K562 (cell line): ENCODE results near the gene RBBP7.

Experiments used
- C11orf30 ChIP-seq: fragments of 450-650 bp; IDR thresholded peaks from 2 replicates; pipeline ENCODE4 v1.6.1; 2016; ENCODE audit warnings: low read depth, mild to moderate bottlenecking
- CREM ChIP-seq: IDR thresholded peaks from 2 replicates; pipeline ENCODE4 v1.6.1; 2014; ENCODE audit warnings: antibody characterized with exemption, low read depth
- FOXM1 ChIP-seq, 2 experiments: fragments of 450-650 bp in 1 of 2; sonication (generic) in 1 of 2; formaldehyde crosslinking in 1 of 2; IDR thresholded peaks; 2 replicates each; pipeline versions ENCODE4 v1.6.1 to v1.9.0; 2017 to 2022; ENCODE audit warnings: low read depth in 2 of 2, mild to moderate bottlenecking in 2 of 2, missing genetic modification reagents in 1 of 2, moderate library complexity in 1 of 2
- POLR2A ChIP-seq: fragments of 450-650 bp; conservative IDR thresholded peaks from 2 replicates; pipeline ENCODE4 v1.6.1; 2016
- ZNF121 ChIP-seq: sonication (generic); formaldehyde crosslinking; conservative IDR thresholded peaks from 2 replicates; pipeline ENCODE4 v1.8.0; 2022; ENCODE audit warnings: missing genetic modification reagents
- ZNF41 ChIP-seq: fragments of 250-450 bp; sonication (Bioruptor Pico); conservative IDR thresholded peaks from 2 replicates; pipeline ENCODE4 v1.4.0; 2020; ENCODE audit warnings: mild to moderate bottlenecking
- ZNF644 ChIP-seq: fragments of 200-800 bp; sonication (Bioruptor generic); IDR thresholded peaks from 2 replicates; pipeline ENCODE4 v1.6.1; 2016; ENCODE audit warnings: low read depth, missing genetic modification characterization, missing compliant biosample characterization
- TF ChIP-seq, protein P1 (sequence below), 3 experiments: IDR thresholded peaks in 2 of 3; conservative IDR thresholded peaks in 1 of 3; 2 replicates each; pipeline ENCODE4 v1.5.1; 2011 to 2012; ENCODE audit warnings: low read length in 3 of 3, mild to moderate bottlenecking in 3 of 3, control low read depth in 2 of 3, improper control_type of control experiment in 1 of 3, inconsistent platforms in 1 of 3, low read depth in 1 of 3, mixed read lengths in 1 of 3, moderate library complexity in 1 of 3; ENCODE audit not compliant: insufficient read depth in 2 of 3
- TF ChIP-seq, protein P2 (sequence below), 2 experiments: fragments of 450-650 bp; formaldehyde crosslinking in 1 of 2; IDR thresholded peaks; 2 replicates each; pipeline versions ENCODE4 v1.4.0 to v1.6.1; 2014 to 2020; ENCODE audit warnings: mild to moderate bottlenecking in 2 of 2, borderline replicate concordance in 1 of 2, low read depth in 1 of 2

DNA sequence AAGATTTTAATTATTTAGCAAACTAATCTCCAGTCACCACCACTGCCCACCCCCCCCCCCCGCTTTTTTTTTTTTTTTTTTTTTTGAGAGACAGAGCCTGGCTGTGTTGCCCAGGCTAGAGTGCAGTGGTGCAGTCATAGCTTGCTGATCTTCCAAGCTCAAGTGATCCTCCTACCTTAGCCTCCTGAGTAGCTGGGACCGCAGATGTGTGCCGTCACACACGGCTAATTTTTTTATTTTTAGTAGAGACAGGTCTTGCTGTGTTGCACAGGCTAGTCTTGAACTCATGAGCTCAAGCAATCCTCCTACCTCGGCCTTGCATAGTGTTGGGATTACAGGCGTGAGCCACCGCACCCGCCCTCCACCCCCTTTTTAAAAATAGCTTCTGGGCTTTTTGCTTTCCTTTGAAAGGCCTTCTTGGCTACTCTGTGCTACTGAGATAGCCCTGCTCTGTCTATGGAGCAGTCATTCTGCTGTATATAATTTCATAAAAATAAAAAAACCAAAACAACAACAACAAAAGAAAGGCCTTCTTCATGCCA lies 65.2 kb downstream of the RBBP7 start:
- TF ChIP-seq C11orf30 (no peak), ZNF121 (CRISPR knock-in tag) (no peak), POLR2A (no peak), ZNF41 (CRISPR knock-in tag) (no peak), CREM (no peak), FOXM1 (IDR thresholded peaks at IDR 0.05; ENCODE audit: low read depth) (no peak), FOXM1 (CRISPR knock-in tag; IDR thresholded peaks at IDR 0.05; ENCODE audit: low read depth) (no peak), ZNF644 (tag) (no peak)
- TF ChIP-seq, protein P1, sequence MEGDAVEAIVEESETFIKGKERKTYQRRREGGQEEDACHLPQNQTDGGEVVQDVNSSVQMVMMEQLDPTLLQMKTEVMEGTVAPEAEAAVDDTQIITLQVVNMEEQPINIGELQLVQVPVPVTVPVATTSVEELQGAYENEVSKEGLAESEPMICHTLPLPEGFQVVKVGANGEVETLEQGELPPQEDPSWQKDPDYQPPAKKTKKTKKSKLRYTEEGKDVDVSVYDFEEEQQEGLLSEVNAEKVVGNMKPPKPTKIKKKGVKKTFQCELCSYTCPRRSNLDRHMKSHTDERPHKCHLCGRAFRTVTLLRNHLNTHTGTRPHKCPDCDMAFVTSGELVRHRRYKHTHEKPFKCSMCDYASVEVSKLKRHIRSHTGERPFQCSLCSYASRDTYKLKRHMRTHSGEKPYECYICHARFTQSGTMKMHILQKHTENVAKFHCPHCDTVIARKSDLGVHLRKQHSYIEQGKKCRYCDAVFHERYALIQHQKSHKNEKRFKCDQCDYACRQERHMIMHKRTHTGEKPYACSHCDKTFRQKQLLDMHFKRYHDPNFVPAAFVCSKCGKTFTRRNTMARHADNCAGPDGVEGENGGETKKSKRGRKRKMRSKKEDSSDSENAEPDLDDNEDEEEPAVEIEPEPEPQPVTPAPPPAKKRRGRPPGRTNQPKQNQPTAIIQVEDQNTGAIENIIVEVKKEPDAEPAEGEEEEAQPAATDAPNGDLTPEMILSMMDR (IDR thresholded peaks at IDR 0.05 in 2 of 3, conservative IDR thresholded peaks at IDR 0.05 in 1 of 3; ENCODE audit: insufficient read depth in 2 of 3, low read depth in 1 of 3, low read length in 3 of 3) = no peak
- TF ChIP-seq, protein P2, sequence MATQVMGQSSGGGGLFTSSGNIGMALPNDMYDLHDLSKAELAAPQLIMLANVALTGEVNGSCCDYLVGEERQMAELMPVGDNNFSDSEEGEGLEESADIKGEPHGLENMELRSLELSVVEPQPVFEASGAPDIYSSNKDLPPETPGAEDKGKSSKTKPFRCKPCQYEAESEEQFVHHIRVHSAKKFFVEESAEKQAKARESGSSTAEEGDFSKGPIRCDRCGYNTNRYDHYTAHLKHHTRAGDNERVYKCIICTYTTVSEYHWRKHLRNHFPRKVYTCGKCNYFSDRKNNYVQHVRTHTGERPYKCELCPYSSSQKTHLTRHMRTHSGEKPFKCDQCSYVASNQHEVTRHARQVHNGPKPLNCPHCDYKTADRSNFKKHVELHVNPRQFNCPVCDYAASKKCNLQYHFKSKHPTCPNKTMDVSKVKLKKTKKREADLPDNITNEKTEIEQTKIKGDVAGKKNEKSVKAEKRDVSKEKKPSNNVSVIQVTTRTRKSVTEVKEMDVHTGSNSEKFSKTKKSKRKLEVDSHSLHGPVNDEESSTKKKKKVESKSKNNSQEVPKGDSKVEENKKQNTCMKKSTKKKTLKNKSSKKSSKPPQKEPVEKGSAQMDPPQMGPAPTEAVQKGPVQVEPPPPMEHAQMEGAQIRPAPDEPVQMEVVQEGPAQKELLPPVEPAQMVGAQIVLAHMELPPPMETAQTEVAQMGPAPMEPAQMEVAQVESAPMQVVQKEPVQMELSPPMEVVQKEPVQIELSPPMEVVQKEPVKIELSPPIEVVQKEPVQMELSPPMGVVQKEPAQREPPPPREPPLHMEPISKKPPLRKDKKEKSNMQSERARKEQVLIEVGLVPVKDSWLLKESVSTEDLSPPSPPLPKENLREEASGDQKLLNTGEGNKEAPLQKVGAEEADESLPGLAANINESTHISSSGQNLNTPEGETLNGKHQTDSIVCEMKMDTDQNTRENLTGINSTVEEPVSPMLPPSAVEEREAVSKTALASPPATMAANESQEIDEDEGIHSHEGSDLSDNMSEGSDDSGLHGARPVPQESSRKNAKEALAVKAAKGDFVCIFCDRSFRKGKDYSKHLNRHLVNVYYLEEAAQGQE (IDR thresholded peaks at IDR 0.05; ENCODE audit: borderline replicate concordance) = no peak
- TF ChIP-seq, protein P2 (CRISPR knock-in tag; IDR thresholded peaks at IDR 0.05; ENCODE audit: low read depth) = no peak
